Astrocyte of the cerebellum (primary cell): Measurements from ENCODE around the gene CENPS.
"Not testable (repeated sequence)": the region's sequence is repeated elsewhere in the genome, so short reads cannot be mapped to it uniquely, and the experiment has no call there.

Experiments used
- DNase-seq: peaks from one replicate; pipeline ENCODE4 v3.0.0-alpha.2; 2011; ENCODE audit warnings: low read depth
- H3K4me3 ChIP-seq: 2 replicates; pipeline ENCODE4 v1.5.1; 2011; ENCODE audit warnings: mild to moderate bottlenecking, low read depth, low read length, moderate library complexity
- in situ Hi-C: cut with HindIII; loops from 2 replicates; pipeline ENCODE4 v1.10.0; 2017; ENCODE audit warnings: low sequenced_read_pairs
- TF ChIP-seq, protein P1 (sequence below): IDR thresholded peaks from 2 replicates; pipeline ENCODE4 v1.5.1; 2012; ENCODE audit warnings: low read length, low read depth, moderate library complexity, mild to moderate bottlenecking; ENCODE audit errors: missing control alignments

The CENPS gene

GRCh38 chr1:10399444-10399941 lies 30.7 kb upstream of the CENPS start:
- no peak for DNase-seq
- in situ Hi-C loops, result no loop called here
- peak overlapping the region; percentile 91 for H3K4me3 ChIP-seq
- TF ChIP-seq, protein P1, sequence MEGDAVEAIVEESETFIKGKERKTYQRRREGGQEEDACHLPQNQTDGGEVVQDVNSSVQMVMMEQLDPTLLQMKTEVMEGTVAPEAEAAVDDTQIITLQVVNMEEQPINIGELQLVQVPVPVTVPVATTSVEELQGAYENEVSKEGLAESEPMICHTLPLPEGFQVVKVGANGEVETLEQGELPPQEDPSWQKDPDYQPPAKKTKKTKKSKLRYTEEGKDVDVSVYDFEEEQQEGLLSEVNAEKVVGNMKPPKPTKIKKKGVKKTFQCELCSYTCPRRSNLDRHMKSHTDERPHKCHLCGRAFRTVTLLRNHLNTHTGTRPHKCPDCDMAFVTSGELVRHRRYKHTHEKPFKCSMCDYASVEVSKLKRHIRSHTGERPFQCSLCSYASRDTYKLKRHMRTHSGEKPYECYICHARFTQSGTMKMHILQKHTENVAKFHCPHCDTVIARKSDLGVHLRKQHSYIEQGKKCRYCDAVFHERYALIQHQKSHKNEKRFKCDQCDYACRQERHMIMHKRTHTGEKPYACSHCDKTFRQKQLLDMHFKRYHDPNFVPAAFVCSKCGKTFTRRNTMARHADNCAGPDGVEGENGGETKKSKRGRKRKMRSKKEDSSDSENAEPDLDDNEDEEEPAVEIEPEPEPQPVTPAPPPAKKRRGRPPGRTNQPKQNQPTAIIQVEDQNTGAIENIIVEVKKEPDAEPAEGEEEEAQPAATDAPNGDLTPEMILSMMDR, result no peak

DNA sequence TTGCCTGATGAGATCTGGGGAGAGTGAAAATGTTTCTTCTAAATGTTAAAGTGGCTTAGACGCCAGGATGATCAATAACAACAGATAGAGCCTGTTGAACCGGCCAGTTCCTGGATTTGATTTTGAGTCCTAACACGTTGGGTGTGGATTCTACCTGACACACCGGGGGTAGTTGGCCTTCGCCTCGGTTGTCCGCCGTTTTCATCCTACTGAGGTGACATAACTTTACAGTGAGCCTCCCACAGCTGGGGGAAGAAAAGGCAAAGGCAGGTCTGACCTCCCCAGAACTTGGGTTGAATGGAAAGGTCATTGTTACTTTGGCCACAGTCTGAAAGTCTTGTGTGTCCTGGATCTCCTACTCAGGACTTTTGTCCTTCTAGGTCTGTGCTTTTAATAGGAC lies 30.2 kb upstream of the CENPS start:
- no peak for DNase-seq
- H3K4me3 ChIP-seq, result peak overlapping the region; percentile 91
- TF ChIP-seq, protein P1, result no peak
- in situ Hi-C loops, result no loop called here

DNA sequence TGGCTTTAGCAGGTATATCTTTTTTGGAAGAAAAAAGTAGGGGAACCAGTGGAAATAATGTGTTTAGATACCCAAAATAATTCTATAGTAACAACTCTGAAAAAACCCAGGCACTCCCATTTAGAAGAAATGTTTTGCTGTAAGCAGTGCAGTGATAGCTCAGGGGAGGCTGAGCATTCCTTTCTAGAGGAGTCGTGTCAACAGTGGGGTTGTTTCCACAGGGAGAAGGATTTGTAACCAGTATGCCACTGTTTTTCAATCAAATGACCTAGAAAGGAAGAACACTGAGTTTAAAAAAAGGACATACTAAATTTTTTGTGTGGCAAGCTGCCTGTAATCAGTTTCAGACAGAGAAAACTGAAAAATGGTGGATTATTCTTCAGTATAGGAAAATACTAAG lies 29.0 kb upstream of the CENPS start:
- TF ChIP-seq, protein P1, result no peak
- no peak overlapping the region for H3K4me3 ChIP-seq
- no peak for DNase-seq
- in situ Hi-C loops, result no loop called here

DNA sequence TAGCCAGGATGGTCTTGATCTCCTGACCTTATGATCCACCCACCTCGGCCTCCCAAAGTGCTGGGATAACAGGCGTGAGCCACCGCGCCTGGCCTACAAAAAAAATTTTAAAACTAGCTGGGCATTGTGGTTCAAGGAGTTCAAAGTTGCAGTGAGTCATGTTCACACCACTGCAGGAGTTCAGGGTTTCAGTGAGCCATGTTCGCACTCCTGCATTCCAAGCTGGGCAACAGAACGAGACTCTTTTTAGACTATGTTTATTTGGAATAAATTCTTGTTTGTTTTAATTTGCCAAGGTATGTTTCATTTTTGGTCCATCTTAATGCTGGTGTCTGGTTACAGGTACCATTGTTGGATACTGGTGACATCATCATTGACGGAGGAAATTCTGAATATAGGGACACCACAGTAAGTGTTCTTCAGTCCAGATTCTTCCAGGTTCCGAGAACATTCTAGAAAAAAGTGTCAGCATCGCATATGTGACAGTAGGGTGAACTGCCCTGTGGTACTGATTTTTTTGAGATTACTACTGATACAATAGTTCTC lies 27.4 kb upstream of the CENPS start:
- H3K4me3 ChIP-seq, result no peak overlapping the region
- TF ChIP-seq, protein P1, result no peak
- DNase-seq, result peak; percentile 53
- in situ Hi-C loops, result no loop called here

GRCh38 chr1:10407201-10407600 lies 23.0 kb upstream of the CENPS start:
- in situ Hi-C loops, result no loop called here
- TF ChIP-seq, protein P1, result no peak
- DNase-seq, result no peak
- H3K4me3 ChIP-seq, result no peak overlapping the region

DNA sequence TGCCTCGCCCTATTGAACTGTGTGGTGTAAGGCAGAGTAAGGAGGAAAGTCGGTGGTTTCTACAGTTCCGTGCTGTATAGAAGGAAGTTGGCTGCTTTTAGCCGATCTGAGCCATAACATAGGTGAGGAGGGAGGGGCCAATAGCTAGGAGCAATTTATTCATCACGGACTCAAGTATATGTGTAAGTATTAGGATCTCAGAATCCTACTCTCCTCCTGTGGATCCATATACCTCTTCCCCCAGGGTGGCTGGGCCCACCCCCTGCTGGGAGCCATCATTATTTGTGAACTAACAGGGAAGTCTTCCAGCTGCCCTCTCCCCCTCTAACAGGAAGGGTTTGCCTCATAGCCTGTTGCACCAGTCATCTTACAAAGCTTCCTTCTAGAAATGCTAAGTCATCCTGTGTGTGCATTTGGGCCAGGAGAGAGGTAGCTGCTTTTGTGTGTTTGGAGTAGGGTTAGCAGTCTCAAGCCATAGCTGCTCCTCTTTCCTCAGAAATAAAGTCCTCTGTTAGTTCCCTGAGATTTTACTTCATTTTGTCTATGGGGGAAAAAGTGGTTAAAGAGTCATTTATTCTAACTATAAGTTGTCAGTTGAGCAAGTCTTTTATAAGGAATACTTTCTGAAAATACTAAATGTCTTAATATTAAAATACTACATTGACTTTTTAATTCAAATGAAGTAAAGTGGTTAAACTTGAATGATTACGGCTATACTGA lies 14.9 kb upstream of the CENPS start:
- in situ Hi-C loops, result no loop called here
- H3K4me3 ChIP-seq, result no peak overlapping the region
- TF ChIP-seq, protein P1, result no peak
- DNase-seq, result no peak

GRCh38 chr1:10415967-10416366 lies 14.3 kb upstream of the CENPS start:
- H3K4me3 ChIP-seq, DNase-seq, in situ Hi-C loops: not testable (repeated sequence)

- H3K4me3 ChIP-seq, in situ Hi-C loops, DNase-seq: not testable (repeated sequence)
These were observed 11.5 kb upstream of the CENPS start for GRCh38 chr1:10418741-10419140.
